Spleen (tissue), 3 donors: ENCODE results near the gene POLR2H.

Experiments used
- POLR2A ChIP-seq, 3 donors: fragments of 450-650 bp; IDR thresholded peaks; one replicate each; pipeline ENCODE4 v1.5.1; 2017; ENCODE audit warnings: antibody characterized with exemption in 3 of 3, mild to moderate bottlenecking in 1 of 3
- POLR2AphosphoS5 ChIP-seq, 3 donors: sonication (generic); formaldehyde crosslinking; IDR thresholded peaks; one replicate each; pipeline ENCODE4 v1.5.1; 2017; ENCODE audit warnings: antibody characterized with exemption in 3 of 3

DNA sequence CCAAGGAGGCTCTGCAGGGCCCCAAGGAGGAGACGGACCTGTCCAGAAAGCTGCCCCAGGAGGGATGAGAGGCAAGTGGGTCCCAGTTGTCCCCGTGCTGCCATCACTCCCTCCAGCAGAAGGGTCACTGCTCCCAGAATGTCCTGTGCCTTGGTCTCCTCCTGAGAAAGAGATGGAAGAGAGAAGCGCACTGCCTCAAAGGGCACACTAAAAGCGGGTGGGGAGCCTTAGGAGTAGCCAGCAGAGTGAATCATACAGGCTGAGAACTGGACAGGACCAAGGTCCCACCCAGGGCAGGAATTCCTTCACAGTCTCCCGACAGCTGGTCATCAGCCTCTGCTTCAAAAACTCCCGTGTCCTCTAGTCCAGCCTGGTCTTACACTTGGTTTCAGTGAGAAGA is 11.9 kb downstream of the POLR2H start:
- TF ChIP-seq POLR2A (IDR thresholded peaks at IDR 0.05) = no peak
- no peak for TF ChIP-seq POLR2AphosphoS5 (IDR thresholded peaks at IDR 0.05)
